HG02763 (cell line): ENCODE measurements around the gene ATAD3C.
"Not testable (repeated sequence)": the region's sequence is repeated elsewhere in the genome, so short reads cannot be mapped to it uniquely, and the experiment has no call there.

Experiments used
- ATAC-seq: cut with Tn5 transposase; IDR thresholded peaks from one replicate; pipeline ENCODE4 v1.9.1; 2021; ENCODE audit warnings: mild to moderate bottlenecking, moderate library complexity; ENCODE audit not compliant: unreplicated experiment

ATAD3C gene

DNA sequence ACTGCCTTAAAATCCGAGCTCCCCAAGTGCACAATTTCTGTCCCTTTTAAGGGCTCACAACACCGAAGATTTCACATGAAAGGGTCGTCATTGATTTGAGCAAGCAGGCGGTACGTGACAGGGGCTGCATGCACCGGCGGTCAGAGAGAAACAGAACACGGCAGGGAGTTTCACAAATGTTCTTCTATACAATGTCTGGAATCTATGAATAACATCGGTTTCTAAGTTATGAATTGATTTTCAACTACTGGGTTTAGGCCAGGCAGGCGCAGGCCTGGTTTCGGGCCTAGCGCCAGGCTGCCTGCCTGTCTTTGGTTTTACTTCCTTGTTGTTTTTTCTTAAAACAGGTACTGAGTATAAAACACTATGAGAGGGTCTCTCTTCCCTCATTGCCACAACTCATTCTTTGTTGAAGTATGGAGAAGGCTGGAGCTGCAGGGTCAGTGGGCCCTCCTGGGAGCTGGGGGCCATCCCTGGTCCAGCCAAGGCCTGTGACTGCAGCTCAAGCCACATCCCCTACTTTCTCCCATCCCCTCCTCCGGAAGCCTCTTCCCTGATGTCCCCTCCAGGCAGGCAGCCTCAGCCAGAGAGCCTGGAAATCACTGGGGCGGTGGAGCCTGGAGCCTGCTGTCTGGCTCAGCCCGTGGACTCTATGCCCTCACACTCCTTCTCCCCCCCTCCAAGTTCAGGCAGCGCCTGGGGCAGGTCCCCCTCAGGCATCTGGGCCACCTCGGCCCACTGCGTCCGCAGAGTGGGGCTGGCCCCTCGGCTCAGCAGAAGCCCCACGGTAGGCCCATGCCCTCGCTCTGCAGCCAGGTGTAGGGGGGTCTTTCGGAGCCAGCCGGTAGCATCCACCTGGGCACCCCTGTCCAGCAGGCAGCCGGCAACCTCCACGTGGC, 30.8 kb upstream of the ATAD3C start:
- no peak for ATAC-seq

DNA sequence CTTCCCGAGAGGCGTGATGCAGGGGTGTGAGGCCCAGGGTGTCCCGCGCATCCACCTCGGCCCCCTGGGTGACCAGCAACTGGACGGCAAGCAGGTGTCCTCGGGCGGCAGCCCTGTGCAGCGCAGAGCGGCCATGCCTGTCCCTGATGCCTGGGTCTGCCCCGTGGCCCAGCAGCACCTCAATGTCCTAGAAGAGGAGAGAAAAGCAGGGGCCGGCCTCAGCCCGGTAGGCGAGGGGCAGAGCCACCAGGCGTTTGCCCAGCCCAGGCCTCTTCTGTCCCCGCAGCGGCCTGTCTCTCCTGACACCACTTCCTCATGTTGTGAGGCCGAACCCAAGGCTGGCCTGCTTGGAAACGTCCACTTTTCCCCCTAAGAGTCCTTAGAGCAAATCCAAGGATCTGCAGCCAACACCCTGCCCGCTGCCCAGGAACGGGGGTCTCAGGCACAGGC, 30.1 kb upstream of the ATAD3C start:
- no peak for ATAC-seq

DNA sequence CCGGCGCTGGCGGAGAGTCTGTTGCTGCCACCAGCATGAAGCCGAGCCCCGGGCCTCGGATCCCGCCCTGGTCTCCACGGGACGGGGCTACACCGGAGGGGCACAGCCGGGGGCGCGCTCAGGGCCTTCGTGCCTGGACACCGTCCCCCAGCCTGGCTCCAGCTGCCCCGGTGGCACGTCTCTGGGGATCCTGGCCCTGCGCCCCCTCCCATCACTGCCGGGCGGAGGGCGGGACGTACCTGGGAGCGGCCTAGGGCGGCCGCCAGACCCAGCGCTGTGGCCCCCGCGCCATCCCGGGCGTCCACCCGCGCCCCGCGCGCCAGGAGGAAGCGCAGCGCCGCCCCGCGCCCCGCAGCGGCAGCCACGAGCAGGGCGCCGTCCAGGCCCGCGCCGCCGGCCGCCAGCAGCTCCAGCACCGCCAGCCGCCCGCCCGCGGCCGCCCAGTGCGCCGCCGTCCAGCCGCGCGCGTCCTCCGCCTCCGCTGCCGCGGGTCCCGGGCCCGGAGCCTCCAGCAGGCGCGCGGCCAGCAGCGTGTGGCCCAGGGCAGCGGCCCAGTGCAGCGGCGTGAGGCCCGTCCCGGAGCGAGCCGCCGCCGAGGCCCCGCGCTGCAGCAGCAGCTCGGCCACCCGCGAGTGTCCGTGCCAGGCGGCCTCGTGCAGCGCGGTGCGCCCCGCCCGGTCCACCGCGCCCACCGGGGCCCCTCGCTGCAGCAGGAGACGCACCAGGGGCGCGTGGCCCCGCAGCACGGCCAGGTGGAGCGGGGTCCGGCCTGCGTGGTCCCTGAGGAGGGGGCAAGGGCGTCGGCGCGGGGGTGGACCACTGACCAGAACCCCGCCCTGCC, 29.5 kb upstream of the ATAD3C start:
- ATAC-seq, result no peak

DNA sequence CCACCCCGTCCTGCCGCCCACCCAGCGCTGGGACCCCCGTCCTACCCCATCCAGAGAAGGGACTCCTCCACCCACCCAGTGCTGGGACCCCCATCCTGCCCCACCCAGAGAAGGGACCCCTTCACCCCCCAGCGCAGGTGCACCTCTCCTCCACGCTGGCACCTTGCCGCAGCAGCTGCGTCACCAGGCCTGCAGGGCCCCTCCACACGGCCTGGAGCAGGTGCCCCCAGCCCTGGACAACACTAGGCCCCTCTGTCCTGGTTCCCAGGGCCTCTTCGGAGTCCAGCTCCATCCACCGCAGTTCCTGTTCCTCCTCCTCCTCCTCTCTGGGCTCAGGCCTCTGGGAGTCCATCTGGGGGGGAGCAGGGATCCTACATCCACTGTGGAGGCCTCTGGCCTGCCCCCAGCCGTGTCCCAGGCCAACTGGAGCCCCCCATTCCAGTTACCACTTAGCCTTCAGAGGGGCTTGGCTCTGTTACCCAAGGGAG, 28.8 kb upstream of the ATAD3C start:
- no peak for ATAC-seq

DNA sequence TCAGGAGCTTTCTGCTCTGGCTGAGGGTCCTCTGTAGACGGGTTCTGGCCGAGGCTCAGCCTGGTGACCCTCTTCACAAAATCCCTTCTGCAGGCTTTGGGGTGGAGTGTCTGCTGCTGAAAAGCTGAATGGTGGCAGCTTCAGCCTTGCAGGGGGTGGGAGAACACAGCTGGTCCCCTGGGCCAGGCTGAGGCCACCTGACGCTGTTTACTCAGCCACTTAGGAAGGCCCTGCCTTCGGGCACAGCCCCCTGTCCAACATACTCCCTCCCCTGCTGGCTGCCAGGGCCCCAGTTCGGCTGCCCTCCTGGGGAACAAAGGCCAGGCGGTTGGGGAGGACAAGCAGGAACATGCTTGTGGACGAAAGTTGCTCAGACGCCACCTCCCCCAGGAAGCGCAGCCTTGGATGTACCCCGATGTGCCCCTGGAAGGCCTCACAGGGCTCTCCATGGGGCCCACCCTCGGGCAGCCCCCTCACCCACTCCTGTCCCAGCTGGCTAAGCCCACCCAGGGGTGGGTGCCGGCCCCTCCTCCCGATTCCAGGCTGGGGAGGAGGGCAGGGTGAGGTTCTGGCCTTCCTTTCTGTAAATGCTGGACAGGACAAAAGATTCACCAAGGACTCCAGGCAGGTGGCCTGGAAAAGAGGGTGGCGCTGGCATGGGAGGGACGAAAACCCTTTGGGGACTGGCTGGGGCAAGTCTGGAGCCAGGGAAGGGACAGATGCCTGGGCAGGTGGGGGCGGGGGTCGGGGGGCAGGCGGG, 28.2 kb upstream of the ATAD3C start, which contains the start of gene ANKRD65:
Gene ANKRD65, minus strand, starts transcription at position 130 of the 760 bp plus-strand sequence. CDS start 271 bp downstream, outside the sequence.
- no peak for ATAC-seq

DNA sequence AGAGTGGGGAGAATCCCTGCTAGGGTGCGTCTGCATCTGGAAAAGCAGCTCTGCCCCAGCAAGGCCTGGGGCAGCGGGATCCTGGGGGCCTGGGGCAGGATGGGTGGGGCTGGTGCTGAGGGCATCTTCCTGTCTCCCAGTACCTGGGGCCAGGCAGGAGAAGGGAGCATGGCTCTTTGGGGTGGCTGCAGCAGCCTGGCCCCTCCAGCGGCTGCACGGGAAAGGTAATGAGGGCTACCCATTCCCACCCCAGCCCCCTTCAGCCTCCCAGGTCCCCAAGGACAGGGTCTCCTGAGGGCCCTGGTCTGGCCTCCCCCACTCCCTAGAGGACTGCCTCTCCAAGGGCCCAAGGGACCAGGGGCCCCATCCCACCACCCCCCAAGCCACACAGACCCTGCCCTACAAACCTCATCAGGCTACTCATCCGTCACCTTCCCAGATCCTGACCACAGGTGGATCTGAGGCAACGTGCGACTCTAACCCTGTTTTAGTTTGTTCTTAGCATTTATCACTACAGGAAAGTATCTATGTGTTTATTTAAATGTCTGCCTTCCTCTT, 27.5 kb upstream of the ATAD3C start:
- ATAC-seq, result no peak

DNA sequence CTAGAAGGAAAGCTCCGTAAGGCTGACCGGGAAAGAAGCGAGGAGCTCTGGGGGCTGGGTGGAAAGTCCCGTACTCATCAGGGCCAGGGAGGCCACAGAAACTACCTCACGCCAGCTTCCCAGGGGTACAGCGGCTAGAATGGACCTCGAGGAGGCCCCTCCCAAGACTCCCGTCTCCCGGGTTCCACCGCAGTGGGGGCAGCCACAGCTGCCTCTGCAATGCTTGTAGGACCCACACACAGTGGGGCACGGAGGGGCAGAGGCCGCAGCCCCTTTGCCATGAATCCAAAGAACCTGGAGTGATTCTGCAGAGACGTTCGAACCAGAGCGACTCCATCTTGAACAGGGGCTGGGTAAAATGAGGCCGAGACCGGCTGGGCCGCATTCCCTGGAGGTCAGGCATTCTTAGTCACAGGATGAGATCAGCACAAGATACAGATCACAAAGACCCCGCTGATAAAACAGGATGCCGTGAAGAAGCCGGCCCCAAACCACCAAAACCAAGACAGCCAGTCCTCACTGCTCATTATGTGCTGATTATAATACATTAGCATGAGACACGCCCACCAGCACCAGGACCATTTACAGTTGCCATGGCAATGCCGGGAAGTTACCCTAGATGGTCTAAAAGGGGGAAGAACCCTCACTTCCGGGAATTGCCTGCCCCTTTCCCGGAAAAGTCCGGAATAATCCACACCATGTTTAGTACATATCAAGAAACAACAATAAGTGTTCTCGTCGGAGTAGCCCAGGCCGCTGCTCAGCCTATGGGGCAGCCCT, 26.8 kb upstream of the ATAD3C start:
- no peak for ATAC-seq

DNA sequence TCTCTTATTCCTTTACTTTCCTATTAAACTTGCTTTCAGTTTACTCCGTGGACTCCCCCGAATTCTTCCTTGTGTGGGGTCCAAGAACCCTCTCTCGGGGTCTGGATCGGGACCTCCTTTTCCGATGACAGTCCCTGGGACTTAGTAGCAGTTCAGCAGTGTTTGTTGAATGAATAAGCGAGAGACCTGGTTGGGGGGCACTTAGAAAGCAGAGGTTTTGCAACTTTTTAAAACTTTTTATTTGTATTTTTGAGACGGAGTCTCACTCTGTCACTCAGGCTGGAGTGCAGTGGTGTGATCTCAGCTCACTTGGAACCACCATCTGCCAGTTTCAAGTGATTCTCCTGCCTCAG, 26.3 kb upstream of the ATAD3C start:
- ATAC-seq, result no peak

DNA sequence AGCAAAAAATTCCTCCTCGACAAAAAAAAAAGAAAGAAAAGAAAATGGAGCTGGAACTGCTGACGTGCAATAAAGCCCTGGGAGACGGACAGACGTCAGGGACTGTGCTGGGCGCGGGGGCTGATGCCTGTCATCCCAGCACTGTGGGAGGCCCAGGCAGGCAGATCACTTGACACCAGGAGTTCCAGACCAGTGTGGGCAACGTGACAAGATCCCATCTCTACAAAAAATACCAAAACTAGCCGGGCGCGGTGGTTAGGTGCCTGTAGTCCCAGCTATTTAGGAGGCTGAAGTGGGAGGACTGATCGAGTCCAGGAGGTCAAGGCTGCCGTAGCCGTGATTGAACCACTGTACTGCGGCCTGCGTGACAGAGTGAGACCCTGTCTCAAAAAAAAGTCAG, 24.8 kb upstream of the ATAD3C start:
- ATAC-seq, result no peak

DNA sequence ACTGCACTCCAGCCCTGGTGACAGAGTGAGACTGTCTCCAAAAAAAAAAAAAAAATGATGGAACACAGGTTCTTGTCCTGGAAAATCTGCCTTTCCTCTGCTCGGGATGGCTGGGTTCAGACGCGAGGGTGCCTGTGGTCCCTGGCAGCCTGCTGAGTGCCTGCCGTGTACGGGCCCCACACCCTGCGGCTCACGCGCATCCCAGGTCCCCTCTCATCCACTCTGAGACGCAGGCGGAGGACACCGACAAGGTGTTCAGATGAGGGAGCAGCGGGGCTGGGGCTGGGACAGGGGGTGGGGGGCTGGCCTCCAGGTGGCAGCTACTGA, 24.1 kb upstream of the ATAD3C start:
- no peak for ATAC-seq

DNA sequence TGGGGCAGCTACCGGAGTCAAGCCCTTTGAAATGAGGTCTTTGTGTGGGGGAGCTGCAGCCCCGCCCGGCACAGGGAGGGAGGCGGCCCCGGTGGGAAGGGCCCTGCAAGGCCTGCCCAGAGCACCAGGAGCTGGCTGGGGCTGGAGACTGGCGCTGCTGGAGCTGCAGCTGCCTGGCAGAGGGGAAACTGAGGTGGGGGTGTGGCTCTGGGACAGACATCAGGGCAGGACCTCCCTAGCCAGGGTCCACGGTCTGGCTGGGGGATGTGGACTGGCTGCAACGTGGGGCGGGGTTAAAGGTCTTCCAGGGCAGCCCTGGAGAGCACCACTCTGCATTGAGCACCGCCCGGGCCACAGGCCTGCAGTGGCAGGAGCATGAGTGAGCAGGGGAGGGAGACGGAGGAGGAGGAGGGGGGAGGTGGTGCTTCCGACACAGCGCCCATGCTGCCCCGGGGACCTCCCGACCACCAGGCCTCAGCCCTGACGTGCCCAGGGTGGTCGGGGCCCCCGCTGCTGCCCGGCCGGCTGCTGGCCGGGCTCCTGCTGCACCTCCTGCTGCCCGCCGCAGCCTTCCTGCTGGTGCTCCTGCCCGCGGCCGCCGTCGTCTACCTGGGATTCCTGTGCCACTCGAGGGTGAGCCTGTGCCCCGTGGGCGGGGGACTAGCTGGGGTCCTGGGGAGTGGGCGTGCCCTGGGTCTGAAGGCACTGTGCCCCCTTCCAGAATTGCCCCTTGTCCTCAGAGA, 23.6 kb upstream of the ATAD3C start:
- ATAC-seq, result no peak

DNA sequence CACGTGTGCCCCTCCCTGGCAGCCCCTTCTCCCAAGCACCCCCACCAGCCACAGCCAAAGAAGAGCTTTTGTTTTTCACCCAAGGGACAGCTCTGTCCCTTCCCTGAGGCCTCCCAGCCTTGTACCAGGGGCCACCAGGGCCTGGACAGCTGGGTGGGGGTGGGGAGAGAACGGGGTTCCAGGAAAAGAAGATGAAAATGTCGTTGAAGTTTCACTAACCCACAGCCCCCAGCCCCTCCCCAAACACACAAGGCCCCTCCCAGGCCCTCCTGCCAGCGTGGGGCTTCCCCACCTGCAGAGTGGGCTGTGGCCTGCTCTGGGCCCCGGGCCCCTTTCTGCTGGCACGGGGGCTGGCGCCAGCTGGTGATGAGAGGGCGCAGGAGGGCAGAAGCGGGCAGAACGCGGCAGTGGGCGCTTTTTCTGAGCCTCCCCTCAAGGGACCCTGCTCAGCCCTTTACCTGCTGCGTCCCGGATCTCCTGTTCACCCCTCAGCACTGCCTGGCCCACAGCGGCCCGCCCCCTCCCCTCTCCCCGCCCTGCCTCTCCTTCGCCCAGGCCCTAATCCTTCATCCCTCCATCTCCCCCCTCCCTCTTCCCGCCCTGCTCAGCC, 22.9 kb upstream of the ATAD3C start:
- no peak for ATAC-seq

DNA sequence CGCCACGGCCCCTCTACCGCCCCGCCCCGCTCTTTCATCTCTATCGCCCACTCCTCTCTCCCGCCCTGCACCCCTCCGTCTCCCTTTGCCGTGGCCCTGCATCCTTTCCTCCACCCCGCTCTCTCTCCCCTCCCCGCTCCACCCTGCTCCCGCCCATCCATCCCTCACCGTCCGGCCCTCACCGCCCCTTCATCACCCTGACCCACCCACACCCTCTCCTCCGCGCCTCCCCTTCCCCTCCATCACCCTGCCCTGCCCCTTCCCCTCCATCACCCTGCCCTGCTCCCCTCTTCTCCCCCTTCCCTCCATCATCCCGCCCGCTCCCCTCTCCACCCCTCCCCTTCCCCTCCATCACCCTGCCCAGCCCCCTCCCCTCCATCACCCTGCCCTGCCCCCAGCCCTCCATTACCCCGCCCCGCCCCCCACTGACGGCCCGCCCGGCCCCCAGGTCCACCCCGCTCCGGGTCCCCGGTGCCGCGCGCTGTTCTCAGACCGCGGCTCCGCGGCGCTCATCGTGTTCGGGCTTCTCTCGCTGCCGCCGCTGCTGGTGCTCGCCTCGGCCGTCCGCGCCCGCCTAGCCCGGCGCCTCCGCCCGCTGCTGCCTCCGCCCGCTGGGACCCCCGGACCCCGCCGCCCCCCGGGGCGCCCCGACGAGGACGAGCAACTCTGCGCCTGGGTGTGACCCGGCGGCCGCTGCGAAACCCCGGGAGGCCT, 22.2 kb upstream of the ATAD3C start:
- no peak for ATAC-seq

DNA sequence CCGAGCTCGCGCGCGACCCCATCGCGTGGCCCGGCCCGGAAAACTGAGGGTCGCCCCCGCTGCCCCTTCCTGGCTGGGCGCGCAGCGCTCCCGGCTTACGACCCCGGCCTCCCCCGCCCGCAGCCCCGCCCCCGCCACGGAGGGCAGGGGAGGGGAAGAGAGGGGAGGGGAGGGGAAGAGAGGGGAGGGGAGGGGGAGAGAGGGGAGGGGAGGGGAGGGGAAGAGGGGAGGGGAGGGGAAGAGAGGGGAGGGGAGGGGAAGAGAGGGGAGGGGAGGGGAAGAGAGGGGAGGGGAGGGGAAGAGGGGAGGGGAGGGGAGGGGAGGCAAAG, 21.7 kb upstream of the ATAD3C start:
- no peak for ATAC-seq

DNA sequence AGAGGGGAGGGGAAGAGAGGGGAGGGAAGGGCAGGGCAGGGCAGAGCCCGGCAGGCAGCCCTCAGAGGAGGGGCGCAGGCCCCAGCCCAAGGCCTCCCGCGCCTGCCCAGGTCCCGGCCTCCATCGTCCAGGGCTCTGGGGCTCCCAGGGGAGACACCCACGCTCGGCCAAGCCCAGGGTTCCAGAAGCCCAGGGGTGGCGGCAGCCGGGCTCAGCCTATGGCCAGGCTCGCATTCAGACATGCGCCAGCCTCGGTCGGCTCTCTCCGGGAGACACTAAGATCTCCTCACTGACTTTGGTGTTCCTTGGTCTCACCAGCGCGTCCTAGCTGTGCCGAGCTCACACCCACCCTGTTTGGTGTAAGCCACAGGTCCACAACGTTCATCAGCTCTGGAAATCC, 21.3 kb upstream of the ATAD3C start:
- ATAC-seq, result no peak

DNA sequence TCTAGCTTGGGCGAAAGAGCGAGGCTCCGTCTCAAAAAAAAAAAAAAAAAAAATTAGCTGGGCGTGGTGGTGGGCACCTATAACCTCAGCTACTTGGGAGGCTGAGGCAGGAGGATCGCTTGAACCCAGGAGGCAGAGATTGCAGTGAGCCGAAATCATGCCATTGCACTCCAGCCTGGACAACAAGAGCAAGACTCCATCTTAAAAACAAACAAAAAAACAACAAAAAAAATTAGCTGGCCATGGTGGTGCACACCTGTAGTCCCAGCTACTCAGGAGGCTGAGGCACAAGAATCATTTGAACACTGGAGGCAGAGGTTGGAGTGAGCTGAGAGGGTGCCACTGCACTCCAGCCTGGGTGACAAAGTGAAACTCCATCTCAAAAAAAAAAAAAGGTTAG, 20.5 kb upstream of the ATAD3C start:
- not testable (repeated sequence) for ATAC-seq

DNA sequence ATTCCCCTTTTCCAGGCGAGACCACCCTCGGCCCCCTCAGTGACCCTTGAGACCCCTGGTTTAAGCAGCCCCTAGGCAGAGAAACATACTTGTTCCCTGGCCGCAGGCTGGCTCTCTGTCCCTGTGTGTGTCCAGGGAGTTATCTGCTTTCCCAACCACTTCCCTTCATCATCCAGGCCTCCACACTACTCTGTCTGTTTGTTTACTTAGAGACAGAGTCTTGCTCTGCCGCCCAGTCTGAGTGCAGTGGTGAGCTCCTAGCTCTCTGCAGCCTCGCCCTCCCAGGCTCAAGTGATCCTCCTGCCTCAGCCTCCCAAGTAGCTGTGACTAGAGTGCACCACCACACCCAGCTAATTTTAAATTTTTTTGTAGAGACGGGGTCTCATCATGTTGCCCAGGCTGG, 19.8 kb upstream of the ATAD3C start:
- ATAC-seq, result no peak
